HTERT RPE-1 (cell line): ENCODE data around the gene LMOD3.

Source experiments
- in situ Hi-C: fragments of 300-500 bp; cut with MboI; formaldehyde crosslinking; loops from 4 replicates; pipeline ENCODE4 v1.14.3; 2020; ENCODE audit warnings: low sequenced_read_pairs

Gene LMOD3

DNA sequence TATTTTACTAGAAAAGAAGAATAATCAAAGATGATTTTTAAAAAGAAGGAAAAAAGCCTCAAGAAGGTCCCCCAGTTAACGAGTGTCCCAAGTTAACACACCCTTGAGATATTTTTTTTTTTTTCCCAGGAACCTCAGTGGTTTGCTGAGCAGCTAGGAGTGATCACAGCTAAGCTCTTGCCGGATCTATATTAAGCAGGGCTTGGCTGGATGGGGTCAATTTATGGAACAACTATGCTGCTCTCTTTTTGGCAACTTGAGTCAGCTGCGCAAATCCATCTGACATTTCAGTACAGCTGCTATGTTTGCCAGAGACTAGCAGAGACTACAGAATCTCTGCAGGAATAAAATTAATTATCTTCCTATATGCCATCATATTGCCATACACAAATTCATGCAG is at the start of gene LMOD3:
TSS of gene LMOD3 (minus strand) at position 193 of the 400 bp plus-strand sequence. CDS start 209 bp downstream, outside the sequence.
- in situ Hi-C loops = no loop called here

DNA sequence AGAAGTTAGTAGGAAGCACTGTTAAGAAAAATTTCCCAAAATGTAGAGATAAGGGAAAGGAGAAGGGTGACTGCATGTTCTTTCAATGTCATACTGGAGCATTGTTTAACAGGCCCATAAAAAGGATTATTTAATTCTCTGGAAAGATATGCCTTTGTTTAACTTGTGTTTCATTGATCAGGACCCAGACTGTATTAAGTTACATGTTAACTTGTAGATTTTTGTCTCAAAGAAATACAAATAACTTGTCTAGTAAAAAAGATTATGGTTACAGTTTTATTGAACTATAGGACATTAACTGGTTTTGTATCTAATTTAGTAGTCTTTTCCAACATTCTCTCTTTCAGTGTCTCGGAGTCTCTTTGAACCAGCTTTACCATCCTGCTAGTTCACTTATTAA is 49.7 kb upstream of the LMOD3 start:
- in situ Hi-C loops = no loop called here

GRCh38 chr3:69166446-69166845 is 44.1 kb upstream of the LMOD3 start:
- in situ Hi-C loops = no loop called here

GRCh38 chr3:69165744-69166143 is 43.3 kb upstream of the LMOD3 start:
- in situ Hi-C loops = no loop called here

DNA sequence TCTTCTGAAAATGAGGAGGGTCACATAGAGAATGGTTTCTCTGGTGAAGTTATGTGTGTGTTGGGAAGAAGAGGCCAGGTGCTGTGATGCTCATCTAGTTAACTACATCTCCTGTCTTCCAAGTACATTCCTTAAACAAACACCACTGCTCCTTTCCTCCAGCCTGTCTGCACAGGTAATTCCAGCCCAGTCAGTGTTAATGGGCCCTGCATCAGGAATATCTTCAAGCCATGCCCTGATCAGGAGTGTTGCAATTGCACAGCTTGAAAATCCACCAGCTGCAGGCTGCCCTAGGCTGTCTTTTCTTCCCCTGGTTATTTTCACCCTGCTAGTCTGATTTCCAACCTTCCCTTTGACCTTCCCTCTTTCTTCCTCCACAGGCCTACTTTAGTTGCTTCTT is 41.9 kb upstream of the LMOD3 start:
- in situ Hi-C loops = no loop called here

DNA sequence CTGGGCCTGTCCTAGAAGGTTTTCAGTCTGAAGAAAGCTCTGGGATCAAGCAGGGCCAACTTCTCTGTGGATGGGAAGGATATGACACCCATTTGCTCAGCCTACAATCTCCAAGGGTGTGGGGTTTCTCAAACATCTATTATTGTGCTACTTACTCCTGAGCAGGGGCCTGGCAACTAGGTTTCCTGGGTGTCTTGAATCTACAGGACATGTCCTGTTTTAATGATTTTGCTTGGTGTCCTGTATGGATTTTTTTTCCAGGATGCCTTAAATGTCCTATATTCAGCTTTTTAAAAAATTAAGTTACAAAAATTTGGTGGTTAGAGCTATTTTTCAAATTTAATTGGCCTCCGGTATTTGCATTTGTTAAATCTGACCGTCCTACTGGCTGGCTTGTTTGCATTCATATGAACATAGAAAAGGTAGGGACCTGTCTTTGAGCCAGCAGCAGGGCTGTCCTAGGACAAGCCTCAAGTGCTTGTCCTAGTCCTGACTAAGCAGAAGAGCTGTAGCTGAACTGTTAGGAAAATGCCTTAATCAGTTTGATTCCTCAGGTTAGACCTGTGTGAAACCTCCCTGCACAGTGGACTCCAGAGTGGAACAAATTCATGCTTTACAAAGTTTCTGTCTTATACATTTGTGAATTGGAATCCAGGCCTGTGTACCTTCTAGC is 40.0 kb upstream of the LMOD3 start:
- in situ Hi-C loops = no loop called here

GRCh38 chr3:69161587-69162307 is 39.4 kb upstream of the LMOD3 start:
- in situ Hi-C loops = no loop called here

DNA sequence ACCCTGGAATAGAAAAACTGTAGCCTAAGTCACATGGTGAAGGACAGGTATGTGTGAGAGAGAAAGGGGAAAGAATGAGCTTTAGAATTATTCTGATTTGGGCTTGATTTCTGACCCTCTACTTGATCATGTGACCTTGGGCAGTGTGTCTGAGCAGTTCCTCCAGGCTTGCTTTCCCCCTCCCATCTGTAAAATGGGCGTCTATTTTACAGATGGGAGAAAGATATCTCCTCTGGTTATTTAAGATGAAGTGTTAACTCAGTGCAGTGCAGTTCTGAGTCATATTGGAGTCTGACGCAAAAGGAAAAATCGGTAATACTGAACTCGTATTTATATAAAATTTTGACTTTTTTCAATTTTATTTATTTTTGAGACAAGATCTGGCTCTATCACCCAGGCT is 38.1 kb upstream of the LMOD3 start:
- in situ Hi-C loops = no loop called here

- in situ Hi-C loops = no loop called here
Measured at GRCh38 chr3:69160107-69160506, 37.7 kb upstream of the LMOD3 start.

- in situ Hi-C loops = no loop called here
Measured at GRCh38 chr3:69149586-69149985, 27.2 kb upstream of the LMOD3 start.

DNA sequence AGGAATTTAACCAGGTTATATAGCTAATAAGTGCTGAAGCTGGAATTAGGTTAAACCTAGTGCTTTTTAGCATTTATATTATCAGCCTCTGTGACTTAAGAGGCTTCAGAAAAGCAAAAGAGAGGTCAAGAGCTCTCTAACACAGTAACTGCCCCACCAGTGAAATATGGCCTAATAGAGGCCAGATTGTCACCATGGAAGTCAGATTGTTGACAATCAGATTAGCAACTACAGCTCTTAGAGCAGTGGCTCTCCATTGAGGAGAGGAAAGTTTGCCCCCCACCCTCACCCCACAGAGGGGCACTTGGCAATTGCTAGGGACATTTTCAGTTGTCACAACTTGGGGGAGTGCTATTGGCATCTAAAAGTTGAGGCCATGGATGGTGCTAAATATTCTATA is 23.3 kb upstream of the LMOD3 start:
- in situ Hi-C loops = no loop called here

DNA sequence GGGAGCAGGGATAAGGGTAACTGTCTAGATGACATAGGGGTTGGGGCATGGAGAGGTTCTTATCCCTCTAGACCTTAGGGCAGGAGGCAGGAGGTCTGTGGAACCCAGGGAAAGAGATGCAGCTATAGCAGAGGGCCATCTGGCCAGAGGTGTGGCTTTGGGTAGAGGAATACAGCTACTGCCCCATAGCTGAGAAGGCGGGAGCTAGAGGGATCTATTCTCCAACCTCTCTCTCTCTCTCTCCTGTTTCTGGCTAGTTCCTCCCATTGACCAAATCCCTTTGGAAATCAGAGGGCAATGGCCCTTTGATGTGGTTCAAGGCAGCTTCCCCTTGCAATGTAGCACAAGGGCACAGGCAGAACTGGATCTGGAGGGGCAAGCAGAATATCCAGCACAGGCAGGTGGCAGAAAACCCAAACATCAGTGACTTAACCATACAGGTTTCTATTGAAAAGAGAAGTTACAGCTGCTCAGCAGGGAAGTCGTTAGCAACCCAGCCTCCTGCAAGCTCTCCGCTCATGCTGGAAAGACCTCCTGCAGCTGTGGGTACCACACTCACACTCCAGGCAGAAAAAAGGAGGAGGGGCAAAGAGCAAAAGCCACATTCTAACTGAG is 22.3 kb upstream of the LMOD3 start:
- in situ Hi-C loops = no loop called here

DNA sequence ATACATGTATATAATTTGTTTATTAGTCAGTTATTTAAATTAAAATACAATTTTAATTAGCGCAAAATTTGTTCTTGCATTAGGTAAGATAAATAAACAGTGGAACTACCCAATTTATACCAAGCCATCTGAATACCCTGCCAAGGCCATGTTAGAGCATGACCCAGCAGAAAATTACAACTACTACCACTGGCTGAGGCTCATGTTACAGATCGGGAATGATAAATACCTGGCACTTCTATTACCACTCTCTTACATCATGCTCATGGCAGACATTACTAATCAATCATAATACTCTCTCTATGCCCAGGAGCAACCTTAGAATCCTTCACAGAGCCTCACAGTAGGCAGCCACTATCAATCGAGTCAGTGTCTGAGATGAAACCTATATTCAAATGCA is 21.2 kb upstream of the LMOD3 start:
- in situ Hi-C loops = no loop called here

GRCh38 chr3:69142797-69143454 is 20.5 kb upstream of the LMOD3 start:
- in situ Hi-C loops = no loop called here

- in situ Hi-C loops = no loop called here
Measured at GRCh38 chr3:69142090-69142489, 19.7 kb upstream of the LMOD3 start.

DNA sequence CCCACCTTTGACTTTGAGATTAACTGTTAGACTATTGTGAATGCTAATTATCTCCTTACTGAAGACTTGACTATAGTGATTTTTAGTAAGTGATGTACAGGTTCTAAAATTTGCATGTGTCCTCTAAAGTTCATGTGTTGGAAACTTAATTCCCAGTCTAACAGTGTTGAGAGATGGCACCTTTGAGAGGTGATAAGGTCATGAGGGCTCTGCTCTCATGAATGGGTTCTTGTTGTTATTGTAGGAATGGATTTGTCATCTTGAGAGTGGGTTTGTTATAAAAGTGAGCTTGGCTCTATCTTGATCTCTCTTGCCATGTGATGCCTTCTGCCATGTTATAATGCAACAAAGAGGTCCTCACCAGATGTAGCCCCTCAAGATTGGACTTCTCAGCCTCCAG is 18.9 kb upstream of the LMOD3 start:
- in situ Hi-C loops = no loop called here

DNA sequence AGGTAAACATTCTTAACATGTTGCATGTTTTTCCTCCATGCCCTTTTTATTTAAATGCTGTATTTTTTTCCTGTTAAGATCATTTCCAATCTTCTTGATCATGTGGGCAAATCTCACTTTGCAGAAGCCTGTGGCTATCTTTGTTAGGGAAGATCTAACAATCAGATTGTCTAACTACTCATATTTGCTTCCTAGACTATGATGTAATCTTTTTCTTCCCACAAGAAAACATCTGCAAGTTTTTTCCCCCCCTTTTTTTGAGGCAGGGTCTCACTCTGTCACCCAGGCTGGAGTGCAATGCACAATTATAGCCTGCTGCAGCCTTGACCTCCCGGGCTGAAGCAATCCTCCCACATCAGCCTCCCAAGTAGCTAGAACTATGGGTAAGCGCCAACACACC is 15.0 kb upstream of the LMOD3 start:
- in situ Hi-C loops = no loop called here

- in situ Hi-C loops = no loop called here
Measured at GRCh38 chr3:69137005-69137404, 14.6 kb upstream of the LMOD3 start.

DNA sequence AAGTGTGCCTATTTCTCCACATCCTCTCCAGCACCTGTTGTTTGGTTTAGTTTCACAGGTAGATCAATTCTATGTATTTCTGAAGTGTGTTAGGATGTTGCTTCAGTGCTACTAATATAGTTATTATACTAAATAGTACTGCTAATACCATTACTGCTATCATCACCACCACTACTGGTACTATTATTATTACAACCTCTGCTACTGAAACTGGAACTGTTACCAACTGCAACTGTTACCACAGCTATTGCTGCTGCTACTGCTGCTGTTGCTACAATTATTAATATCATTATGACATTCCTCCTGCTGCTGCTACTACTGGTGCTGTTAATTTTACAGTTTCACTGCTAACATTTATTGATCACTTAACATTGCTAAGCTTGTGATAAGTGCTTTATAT is 8.3 kb upstream of the LMOD3 start:
- in situ Hi-C loops = no loop called here

GRCh38 chr3:69129531-69129930 is 7.1 kb upstream of the LMOD3 start:
- in situ Hi-C loops = no loop called here

DNA sequence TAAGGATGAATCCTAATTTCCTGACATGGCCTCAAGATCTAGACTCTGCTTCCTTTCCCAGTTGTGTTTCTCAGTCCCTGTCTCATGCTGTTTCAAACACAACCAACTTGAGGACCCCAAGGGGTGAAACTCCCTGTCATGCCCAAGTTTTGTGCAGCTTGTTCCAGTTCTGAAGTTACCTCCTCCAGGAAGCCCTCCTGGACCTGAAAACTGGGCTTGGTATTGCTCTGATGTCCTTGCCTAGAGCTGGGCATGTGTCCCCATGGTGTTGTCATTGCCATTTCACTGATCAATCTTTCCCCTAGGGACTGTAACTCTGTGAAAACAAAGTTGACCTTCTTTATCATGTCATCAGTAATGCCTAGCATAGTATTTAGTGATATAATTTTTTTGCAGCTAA is 6.1 kb upstream of the LMOD3 start:
- in situ Hi-C loops = no loop called here

- in situ Hi-C loops = no loop called here
Measured at GRCh38 chr3:69126999-69127398, 4.6 kb upstream of the LMOD3 start.
